H1 (cell line): ENCODE measurements around the gene TENT5A. TPM values are rescaled to one million over a fixed set of nuclear protein-coding genes. Genes with fewer than 3 reads are reported as not detected.

Experiments
- SAP30 ChIP-seq: fragments of 300-600 bp; sonication (generic); IDR thresholded peaks from 2 replicates; pipeline ENCODE4 v1.7.1; 2012; ENCODE audit warnings: low read length, moderate library complexity, mild to moderate bottlenecking, inconsistent platforms; ENCODE audit not compliant: insufficient read depth, insufficient replicate concordance
- SP4 ChIP-seq: IDR thresholded peaks from 2 replicates; pipeline ENCODE4 v1.6.1; 2012; ENCODE audit warnings: low read length, inconsistent platforms
- SRF ChIP-seq: IDR thresholded peaks from 2 replicates; pipeline ENCODE4 v1.6.1; 2011; ENCODE audit warnings: mild to moderate bottlenecking, low read depth, low read length, moderate library complexity
- polyA plus RNA-seq, 7 experiments: library from polyadenylated mRNA; depleted of rRNA in 3 of 7; stranded (reverse) in 5 of 7; unstranded in 2 of 7; fragments of >200 nt in 5 of 7; fragments of 200-250 nt in 2 of 7; gene quantifications; 1 replicate in 5 of 7; 2 replicates in 1 of 7; 4 replicates in 1 of 7; pipeline versions ENCODE4 v1.2.1 to v1.2.3, GENCODE V29; 2011 to 2013; ENCODE audit warnings: missing spikeins in 2 of 7, mixed read lengths in 2 of 7
- total RNA-seq: library from RNA; stranded (reverse); fragmentation: NEBNext Ultra II Directional; extraction: Animal tissue kit (Norgen Biotek cat#: 25700); gene quantifications from 2 replicates; pipeline ENCODE4 v1.2.1, GENCODE V29; 2021
- TF ChIP-seq, protein P1 (sequence below): fragments of 300-600 bp; sonication (generic); IDR thresholded peaks from 2 replicates; pipeline ENCODE4 v1.7.1; 2012; ENCODE audit warnings: low read length, moderate library complexity, mild to moderate bottlenecking, inconsistent platforms; ENCODE audit not compliant: insufficient replicate concordance
- TF ChIP-seq, protein P2 (sequence below): IDR thresholded peaks from 2 replicates; pipeline ENCODE4 v1.6.1; 2011; ENCODE audit warnings: low read depth, mild to moderate bottlenecking, low read length; ENCODE audit not compliant: insufficient read depth

The TENT5A gene
- total and polyA plus RNA-seq, 2 of the 8 experiments (the other 6 are each of a cell fraction or from before 2014, with no cell fraction given) = 0.91 to 2.9 TPM

DNA sequence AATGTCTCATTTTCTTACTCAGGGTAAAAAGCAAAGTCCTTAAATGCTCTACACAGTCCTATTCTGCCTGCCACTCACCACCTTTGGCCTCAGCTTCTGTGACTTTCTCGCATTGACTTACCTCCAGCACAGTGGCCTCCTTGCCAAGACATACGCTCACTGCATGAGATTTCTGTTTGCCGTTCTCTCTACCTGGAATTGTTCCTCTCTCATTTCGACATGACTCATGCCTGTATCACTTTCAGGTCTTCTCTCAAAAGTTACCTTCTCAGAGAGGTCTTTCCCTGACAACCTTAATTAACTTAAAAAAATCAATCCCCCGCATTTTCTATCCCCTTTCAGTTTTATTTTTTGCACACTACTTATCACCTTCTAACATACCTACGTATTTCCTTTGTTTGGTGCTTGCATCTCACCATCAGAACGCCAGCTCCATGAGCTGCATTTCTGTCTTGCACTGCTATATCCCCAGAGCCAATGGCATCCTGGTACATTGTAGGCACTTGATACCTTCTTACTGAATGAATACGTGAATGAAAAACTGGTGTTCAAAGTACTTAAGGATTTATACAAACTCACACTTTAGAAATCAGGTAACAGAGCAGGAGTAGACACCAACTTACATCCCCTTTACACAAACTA is 24.5 kb downstream of the TENT5A start (continued):
- TF ChIP-seq, protein P1, sequence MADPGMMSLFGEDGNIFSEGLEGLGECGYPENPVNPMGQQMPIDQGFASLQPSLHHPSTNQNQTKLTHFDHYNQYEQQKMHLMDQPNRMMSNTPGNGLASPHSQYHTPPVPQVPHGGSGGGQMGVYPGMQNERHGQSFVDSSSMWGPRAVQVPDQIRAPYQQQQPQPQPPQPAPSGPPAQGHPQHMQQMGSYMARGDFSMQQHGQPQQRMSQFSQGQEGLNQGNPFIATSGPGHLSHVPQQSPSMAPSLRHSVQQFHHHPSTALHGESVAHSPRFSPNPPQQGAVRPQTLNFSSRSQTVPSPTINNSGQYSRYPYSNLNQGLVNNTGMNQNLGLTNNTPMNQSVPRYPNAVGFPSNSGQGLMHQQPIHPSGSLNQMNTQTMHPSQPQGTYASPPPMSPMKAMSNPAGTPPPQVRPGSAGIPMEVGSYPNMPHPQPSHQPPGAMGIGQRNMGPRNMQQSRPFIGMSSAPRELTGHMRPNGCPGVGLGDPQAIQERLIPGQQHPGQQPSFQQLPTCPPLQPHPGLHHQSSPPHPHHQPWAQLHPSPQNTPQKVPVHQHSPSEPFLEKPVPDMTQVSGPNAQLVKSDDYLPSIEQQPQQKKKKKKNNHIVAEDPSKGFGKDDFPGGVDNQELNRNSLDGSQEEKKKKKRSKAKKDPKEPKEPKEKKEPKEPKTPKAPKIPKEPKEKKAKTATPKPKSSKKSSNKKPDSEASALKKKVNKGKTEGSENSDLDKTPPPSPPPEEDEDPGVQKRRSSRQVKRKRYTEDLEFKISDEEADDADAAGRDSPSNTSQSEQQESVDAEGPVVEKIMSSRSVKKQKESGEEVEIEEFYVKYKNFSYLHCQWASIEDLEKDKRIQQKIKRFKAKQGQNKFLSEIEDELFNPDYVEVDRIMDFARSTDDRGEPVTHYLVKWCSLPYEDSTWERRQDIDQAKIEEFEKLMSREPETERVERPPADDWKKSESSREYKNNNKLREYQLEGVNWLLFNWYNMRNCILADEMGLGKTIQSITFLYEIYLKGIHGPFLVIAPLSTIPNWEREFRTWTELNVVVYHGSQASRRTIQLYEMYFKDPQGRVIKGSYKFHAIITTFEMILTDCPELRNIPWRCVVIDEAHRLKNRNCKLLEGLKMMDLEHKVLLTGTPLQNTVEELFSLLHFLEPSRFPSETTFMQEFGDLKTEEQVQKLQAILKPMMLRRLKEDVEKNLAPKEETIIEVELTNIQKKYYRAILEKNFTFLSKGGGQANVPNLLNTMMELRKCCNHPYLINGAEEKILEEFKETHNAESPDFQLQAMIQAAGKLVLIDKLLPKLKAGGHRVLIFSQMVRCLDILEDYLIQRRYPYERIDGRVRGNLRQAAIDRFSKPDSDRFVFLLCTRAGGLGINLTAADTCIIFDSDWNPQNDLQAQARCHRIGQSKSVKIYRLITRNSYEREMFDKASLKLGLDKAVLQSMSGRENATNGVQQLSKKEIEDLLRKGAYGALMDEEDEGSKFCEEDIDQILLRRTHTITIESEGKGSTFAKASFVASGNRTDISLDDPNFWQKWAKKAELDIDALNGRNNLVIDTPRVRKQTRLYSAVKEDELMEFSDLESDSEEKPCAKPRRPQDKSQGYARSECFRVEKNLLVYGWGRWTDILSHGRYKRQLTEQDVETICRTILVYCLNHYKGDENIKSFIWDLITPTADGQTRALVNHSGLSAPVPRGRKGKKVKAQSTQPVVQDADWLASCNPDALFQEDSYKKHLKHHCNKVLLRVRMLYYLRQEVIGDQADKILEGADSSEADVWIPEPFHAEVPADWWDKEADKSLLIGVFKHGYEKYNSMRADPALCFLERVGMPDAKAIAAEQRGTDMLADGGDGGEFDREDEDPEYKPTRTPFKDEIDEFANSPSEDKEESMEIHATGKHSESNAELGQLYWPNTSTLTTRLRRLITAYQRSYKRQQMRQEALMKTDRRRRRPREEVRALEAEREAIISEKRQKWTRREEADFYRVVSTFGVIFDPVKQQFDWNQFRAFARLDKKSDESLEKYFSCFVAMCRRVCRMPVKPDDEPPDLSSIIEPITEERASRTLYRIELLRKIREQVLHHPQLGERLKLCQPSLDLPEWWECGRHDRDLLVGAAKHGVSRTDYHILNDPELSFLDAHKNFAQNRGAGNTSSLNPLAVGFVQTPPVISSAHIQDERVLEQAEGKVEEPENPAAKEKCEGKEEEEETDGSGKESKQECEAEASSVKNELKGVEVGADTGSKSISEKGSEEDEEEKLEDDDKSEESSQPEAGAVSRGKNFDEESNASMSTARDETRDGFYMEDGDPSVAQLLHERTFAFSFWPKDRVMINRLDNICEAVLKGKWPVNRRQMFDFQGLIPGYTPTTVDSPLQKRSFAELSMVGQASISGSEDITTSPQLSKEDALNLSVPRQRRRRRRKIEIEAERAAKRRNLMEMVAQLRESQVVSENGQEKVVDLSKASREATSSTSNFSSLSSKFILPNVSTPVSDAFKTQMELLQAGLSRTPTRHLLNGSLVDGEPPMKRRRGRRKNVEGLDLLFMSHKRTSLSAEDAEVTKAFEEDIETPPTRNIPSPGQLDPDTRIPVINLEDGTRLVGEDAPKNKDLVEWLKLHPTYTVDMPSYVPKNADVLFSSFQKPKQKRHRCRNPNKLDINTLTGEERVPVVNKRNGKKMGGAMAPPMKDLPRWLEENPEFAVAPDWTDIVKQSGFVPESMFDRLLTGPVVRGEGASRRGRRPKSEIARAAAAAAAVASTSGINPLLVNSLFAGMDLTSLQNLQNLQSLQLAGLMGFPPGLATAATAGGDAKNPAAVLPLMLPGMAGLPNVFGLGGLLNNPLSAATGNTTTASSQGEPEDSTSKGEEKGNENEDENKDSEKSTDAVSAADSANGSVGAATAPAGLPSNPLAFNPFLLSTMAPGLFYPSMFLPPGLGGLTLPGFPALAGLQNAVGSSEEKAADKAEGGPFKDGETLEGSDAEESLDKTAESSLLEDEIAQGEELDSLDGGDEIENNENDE = no peak
- TF ChIP-seq SAP30 = no peak
- no peak for TF ChIP-seq SRF
- TF ChIP-seq, protein P2, sequence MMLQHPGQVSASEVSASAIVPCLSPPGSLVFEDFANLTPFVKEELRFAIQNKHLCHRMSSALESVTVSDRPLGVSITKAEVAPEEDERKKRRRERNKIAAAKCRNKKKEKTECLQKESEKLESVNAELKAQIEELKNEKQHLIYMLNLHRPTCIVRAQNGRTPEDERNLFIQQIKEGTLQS = no peak
- TF ChIP-seq SP4 = no peak
